ENCODE data around the gene TRAPPC14.

Gene TRAPPC14

GRCh38 chr7:100107890-100108289, 50.6 kb downstream of the TRAPPC14 start:
- ChIA-PET POLR2A (ENCODE audit: low non-redundant PET) (no interaction called here), CTCF (interaction anchor here (0.7 kb wide), 1 partner anchor 38 kb away, joined by 4 read pairs; no protein-coding TSS in a partner anchor)
- DNase-seq (ENCODE audit: low spot score) = no peak
- H3K27ac ChIP-seq = peak overlapping the region; percentile 36
- TF ChIP-seq, protein P1, sequence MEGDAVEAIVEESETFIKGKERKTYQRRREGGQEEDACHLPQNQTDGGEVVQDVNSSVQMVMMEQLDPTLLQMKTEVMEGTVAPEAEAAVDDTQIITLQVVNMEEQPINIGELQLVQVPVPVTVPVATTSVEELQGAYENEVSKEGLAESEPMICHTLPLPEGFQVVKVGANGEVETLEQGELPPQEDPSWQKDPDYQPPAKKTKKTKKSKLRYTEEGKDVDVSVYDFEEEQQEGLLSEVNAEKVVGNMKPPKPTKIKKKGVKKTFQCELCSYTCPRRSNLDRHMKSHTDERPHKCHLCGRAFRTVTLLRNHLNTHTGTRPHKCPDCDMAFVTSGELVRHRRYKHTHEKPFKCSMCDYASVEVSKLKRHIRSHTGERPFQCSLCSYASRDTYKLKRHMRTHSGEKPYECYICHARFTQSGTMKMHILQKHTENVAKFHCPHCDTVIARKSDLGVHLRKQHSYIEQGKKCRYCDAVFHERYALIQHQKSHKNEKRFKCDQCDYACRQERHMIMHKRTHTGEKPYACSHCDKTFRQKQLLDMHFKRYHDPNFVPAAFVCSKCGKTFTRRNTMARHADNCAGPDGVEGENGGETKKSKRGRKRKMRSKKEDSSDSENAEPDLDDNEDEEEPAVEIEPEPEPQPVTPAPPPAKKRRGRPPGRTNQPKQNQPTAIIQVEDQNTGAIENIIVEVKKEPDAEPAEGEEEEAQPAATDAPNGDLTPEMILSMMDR (conservative IDR thresholded peaks at IDR 0.05; ENCODE audit: low read depth) = no peak

GRCh38 chr7:100107125-100107737, 51.3 kb downstream of the TRAPPC14 start:
- TF ChIP-seq, protein P1 (conservative IDR thresholded peaks at IDR 0.05; ENCODE audit: low read depth) = no peak
- ChIA-PET CTCF (no interaction called here), POLR2A (ENCODE audit: low non-redundant PET) (no interaction called here)
- peak overlapping the region; percentile 36 for H3K27ac ChIP-seq
- no peak for DNase-seq (ENCODE audit: low spot score)

DNA sequence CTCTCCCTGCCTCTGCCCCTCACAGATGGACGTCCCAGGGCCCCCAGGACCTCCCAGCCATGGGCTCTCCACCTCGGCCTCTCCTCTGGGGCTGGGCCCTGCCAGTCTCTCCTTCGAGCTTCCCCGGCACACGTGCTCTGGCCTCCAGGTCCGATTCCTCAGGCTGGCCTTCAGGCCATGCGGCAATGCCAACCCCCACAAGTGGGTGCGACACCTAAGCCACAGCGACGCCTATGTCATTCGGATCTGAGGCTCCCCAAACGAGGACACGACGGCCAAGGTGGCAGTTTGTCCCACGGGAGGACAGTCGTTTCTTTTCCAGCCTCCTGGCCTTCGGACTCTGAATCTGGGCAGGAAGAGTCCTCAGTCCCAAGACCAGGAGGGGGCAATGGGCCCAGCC, 51.9 kb downstream of the TRAPPC14 start:
- TF ChIP-seq, protein P1 (conservative IDR thresholded peaks at IDR 0.05; ENCODE audit: low read depth) = no peak
- H3K27ac ChIP-seq = peak overlapping the region; percentile 36
- CTCF ChIA-PET = interaction anchor here (0.6 kb wide), 1 partner anchor 301 kb away, joined by 3 read pairs; no protein-coding TSS in a partner anchor
- POLR2A ChIA-PET (ENCODE audit: low non-redundant PET) = no interaction called here
- no peak for DNase-seq (ENCODE audit: low spot score)

- TF ChIP-seq, protein P1 (conservative IDR thresholded peaks at IDR 0.05; ENCODE audit: low read depth) = no peak
- POLR2A ChIA-PET (ENCODE audit: low non-redundant PET) = no interaction called here
- H3K27ac ChIP-seq = peak overlapping the region; percentile 36
- DNase-seq (ENCODE audit: low spot score) = no peak
- CTCF ChIA-PET = no interaction called here
Measured at GRCh38 chr7:100105534-100105933, 53.0 kb downstream of the TRAPPC14 start.
